GM12865 (cell line): ENCODE results near the gene CCL20.
A peak's percentile ranks its signal among the peaks of the same experiment; 100 is the strongest.

Experiments used
- DNase-seq: peaks from one replicate; pipeline ENCODE4 v3.0.0; 2010; ENCODE audit warnings: low read depth
- H3K4me3 ChIP-seq: 2 replicates; pipeline ENCODE4 v1.5.1; 2011; ENCODE audit warnings: mild to moderate bottlenecking, low read depth, low read length, control low read depth
- CTCF ChIP-seq: IDR thresholded peaks from 2 replicates; pipeline ENCODE4 v1.5.1; 2011; ENCODE audit warnings: low read length, control low read depth, low read depth, inconsistent platforms; ENCODE audit not compliant: insufficient read depth; ENCODE audit errors: missing control alignments

Gene CCL20

GRCh38 chr2:227802882-227803281 is 10.8 kb upstream of the CCL20 start:
- H3K4me3 ChIP-seq = no peak overlapping the region
- no peak for TF ChIP-seq CTCF
- no peak for DNase-seq

GRCh38 chr2:227804975-227805374 is 8.7 kb upstream of the CCL20 start:
- no peak for DNase-seq
- TF ChIP-seq CTCF = no peak
- H3K4me3 ChIP-seq = no peak overlapping the region

- TF ChIP-seq CTCF = no peak
- peak; percentile 47 for DNase-seq
- peak overlapping the region; percentile 25 for H3K4me3 ChIP-seq
Measured at GRCh38 chr2:227805578-227805977, 8.1 kb upstream of the CCL20 start.

- DNase-seq = no peak
- TF ChIP-seq CTCF = no peak
- no peak overlapping the region for H3K4me3 ChIP-seq
Measured at GRCh38 chr2:227808936-227809335, 4.7 kb upstream of the CCL20 start.

- no peak for DNase-seq
- H3K4me3 ChIP-seq = no peak overlapping the region
- TF ChIP-seq CTCF = no peak
Measured at GRCh38 chr2:227812001-227812400, 1.6 kb upstream of the CCL20 start.

GRCh38 chr2:227813229-227813561 is 447 bp upstream of the CCL20 start:
- no peak for TF ChIP-seq CTCF
- H3K4me3 ChIP-seq = no peak overlapping the region

GRCh38 chr2:227815066-227815465 is 1.4 kb downstream of the CCL20 start:
- TF ChIP-seq CTCF = no peak
- H3K4me3 ChIP-seq = no peak overlapping the region

More at GRCh38 chr2:227813229-227813561, 447 bp upstream of the CCL20 start:
- no peak for DNase-seq

More at GRCh38 chr2:227815066-227815465, 1.4 kb downstream of the CCL20 start:
- no peak for DNase-seq
